ENCODE data around the gene GPR84. TPM values are rescaled to one million over a fixed set of nuclear protein-coding genes. Genes with fewer than 3 reads are reported as not detected.

The GPR84 gene
- total and polyA plus RNA-seq, 2 of the 13 experiments (the other 11 are each of a cell fraction or from before 2014, with no cell fraction given) = not detected

DNA sequence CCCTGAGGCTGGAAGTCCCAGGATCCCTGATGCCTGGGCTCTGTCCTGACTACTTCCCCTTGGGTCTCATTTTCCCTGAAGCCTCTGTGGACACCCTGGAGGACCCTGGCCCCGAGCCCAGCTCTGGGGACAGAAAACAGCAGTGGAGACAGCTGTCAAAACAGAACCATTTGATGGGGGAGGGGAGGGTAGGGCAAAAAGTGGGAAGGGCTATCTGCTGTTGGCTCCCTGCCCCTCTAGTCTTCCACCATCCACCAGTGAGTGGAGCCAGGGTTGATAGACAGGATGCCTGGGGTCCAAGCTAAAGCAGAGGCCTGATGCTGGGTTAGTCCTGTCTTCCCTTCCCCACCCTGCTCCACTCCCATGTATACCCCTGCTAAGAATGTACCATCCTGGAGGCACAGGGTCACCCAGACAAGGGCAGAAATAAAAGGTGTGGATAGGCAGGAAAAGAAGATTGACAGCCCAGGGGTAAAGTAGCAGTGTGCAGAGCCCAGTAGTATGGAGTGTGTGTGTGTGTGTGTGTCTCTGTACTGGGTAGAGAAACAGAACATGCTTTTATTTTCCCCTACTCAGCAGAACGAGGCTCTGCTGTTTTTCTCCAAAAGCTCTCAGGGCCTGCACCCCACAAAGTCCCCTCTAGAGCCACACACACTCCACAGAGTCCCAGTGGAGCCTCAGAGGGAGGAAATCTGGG, 10.4 kb upstream of the GPR84 start:
- H3K9ac ChIP-seq (ENCODE audit: insufficient read depth, low read depth, low read length) = no peak overlapping the region

DNA sequence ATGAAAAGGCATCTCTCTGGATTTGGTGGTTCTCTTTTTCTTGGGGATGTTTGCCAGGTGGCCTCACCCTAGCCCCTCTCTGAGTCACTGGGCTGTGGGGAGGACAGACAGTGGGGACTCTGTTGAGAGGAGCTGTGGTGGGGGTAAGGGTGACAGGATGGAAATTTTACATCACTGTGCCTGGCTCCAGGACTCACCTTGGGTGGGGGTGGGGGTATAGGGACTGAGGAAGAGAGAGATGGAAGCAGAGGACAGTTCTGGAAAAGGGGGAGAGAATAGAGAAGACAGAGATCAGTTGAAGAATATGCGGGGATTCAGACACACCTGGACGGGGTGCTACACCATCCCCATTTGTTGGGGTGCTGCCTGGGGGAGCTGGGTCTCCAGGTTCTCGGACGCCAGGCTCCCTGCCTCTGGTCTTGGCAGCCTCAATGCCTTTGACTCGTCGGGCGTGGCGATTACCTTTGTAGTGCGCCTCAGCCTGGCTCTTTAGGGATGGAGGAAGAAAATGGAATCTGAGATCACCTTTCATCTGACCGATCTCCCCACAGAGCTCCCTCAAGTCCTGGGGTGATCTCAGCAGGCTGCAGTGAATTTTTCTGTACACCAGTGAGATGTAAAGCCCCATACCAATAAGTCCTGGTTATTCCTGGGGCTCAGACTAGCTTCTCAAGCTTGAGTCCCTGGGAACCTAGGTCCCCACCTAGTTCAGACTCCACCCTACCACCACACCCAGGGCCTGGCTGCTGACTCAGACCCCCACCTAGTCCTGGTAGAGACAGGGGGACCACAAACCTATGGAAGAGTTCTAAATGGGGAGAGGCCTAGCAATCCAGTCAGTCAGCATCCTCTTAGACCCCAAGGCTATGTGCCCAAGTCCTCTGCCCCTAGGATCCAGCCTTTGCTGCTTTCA, 9.6 kb upstream of the GPR84 start:
- ATAC-seq (no peak), DNase-seq (ENCODE audit: low spot score) (no peak), FAIRE-seq (no peak)
- Histone ChIP-seq H3K4me2 (ENCODE audit: low read depth, low read length) (no peak overlapping the region), H3K36me3 (replicated peaks in 1 of 2; ENCODE audit: control insufficient read depth in 1 of 2, insufficient read depth in 2 of 2, low read length in 2 of 2) (no peaks in the 10 kb centered on the region), H3K9ac (ENCODE audit: insufficient read depth, low read depth, low read length) (no peak overlapping the region), H3K27ac (ENCODE audit: extremely low read length, insufficient read depth, low read length) (no peak overlapping the region), H3K4me1 (ENCODE audit: insufficient read depth, low read length) (peaks cover 24% of the 10 kb centered on the region), H2AFZ (ENCODE audit: low read length) (no peak overlapping the region), H3K79me2 (ENCODE audit: insufficient read depth, low read length) (no peaks in the 10 kb centered on the region), H3K9me3 (ENCODE audit: low read length) (no peaks in the 10 kb centered on the region), H4K20me1 (ENCODE audit: insufficient read depth, low read length) (no peaks in the 10 kb centered on the region), H3K27me3 (ENCODE audit: control insufficient read depth in 1 of 2, insufficient read depth in 2 of 2, low read length in 2 of 2) (peaks cover 0 to 14% of the 10 kb centered on the region in 2 experiments; a peak in 1 of 5 replicates), H3K4me3 (replicated peaks in 1 of 3; ENCODE audit: insufficient read depth in 1 of 3, low read depth in 2 of 3, low read length in 3 of 3) (no peak overlapping the region)
- in situ Hi-C loops (cut with HindIII; ENCODE audit: extremely low pct_ligation_motif_present, low pct_unique_long_range_greater_than_20kb) (loop anchor here (10.0 kb wide), 1 partner anchor 379 kb away; no protein-coding TSS in a partner anchor), intact Hi-C loops (cut with micrococcal nuclease; ENCODE audit: unreplicated experiment) (no loop called here)
- POLR2A ChIA-PET = no interaction called here
- CTCF ChIA-PET (ENCODE audit: low intra/inter-chr PET ratio, low total read pairs) = no interaction called here
- BruUV-seq (replicated peaks) = no TSS peak
- WGBS (ENCODE audit: low lambda C conversion rate) = 66% methylated on average over 8 of the region's 10 CpGs
- TF ChIP-seq ZNF576 (CRISPR knock-in tag; IDR thresholded peaks at IDR 0.05) (no peak), MXD3 (CRISPR knock-in tag; IDR thresholded peaks at IDR 0.05) (no peak), TBX2 (CRISPR knock-in tag; IDR thresholded peaks at IDR 0.05; ENCODE audit: borderline replicate concordance) (no peak), CBFB (CRISPR knock-in tag; IDR thresholded peaks at IDR 0.05) (no peak), ZNF570 (CRISPR knock-in tag; IDR thresholded peaks at IDR 0.05; ENCODE audit: borderline replicate concordance) (no peak), TGIF2 (CRISPR knock-in tag; IDR thresholded peaks at IDR 0.05) (no peak)
- TF ChIP-seq, protein P1, sequence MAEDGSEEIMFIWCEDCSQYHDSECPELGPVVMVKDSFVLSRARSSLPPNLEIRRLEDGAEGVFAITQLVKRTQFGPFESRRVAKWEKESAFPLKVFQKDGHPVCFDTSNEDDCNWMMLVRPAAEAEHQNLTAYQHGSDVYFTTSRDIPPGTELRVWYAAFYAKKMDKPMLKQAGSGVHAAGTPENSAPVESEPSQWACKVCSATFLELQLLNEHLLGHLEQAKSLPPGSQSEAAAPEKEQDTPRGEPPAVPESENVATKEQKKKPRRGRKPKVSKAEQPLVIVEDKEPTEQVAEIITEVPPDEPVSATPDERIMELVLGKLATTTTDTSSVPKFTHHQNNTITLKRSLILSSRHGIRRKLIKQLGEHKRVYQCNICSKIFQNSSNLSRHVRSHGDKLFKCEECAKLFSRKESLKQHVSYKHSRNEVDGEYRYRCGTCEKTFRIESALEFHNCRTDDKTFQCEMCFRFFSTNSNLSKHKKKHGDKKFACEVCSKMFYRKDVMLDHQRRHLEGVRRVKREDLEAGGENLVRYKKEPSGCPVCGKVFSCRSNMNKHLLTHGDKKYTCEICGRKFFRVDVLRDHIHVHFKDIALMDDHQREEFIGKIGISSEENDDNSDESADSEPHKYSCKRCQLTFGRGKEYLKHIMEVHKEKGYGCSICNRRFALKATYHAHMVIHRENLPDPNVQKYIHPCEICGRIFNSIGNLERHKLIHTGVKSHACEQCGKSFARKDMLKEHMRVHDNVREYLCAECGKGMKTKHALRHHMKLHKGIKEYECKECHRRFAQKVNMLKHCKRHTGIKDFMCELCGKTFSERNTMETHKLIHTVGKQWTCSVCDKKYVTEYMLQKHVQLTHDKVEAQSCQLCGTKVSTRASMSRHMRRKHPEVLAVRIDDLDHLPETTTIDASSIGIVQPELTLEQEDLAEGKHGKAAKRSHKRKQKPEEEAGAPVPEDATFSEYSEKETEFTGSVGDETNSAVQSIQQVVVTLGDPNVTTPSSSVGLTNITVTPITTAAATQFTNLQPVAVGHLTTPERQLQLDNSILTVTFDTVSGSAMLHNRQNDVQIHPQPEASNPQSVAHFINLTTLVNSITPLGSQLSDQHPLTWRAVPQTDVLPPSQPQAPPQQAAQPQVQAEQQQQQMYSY (CRISPR knock-in tag; IDR thresholded peaks at IDR 0.05) = no peak

More for the DNA sequence above, 10.4 kb upstream of the GPR84 start:
- Histone ChIP-seq H4K20me1 (ENCODE audit: insufficient read depth, low read length) (no peaks in the 10 kb centered on the region), H3K4me1 (ENCODE audit: insufficient read depth, low read length) (peaks cover 27% of the 10 kb centered on the region), H3K4me2 (ENCODE audit: low read depth, low read length) (no peak overlapping the region), H3K9me3 (ENCODE audit: low read length) (no peaks in the 10 kb centered on the region), H3K36me3 (replicated peaks in 1 of 2; ENCODE audit: control insufficient read depth in 1 of 2, insufficient read depth in 2 of 2, low read length in 2 of 2) (no peaks in the 10 kb centered on the region), H3K79me2 (ENCODE audit: insufficient read depth, low read length) (no peaks in the 10 kb centered on the region), H3K27me3 (ENCODE audit: control insufficient read depth in 1 of 2, insufficient read depth in 2 of 2, low read length in 2 of 2) (peaks cover 0 to 14% of the 10 kb centered on the region in 2 experiments; a peak in 1 of 5 replicates), H2AFZ (ENCODE audit: low read length) (no peak overlapping the region), H3K4me3 (replicated peaks in 1 of 3; ENCODE audit: insufficient read depth in 1 of 3, low read depth in 2 of 3, low read length in 3 of 3) (no peak overlapping the region), H3K27ac (ENCODE audit: extremely low read length, insufficient read depth, low read length) (no peak overlapping the region)
- ChIA-PET CTCF (ENCODE audit: low intra/inter-chr PET ratio, low total read pairs) (no interaction called here), POLR2A (no interaction called here)
- ATAC-seq = no peak
- intact Hi-C loops (cut with micrococcal nuclease; ENCODE audit: unreplicated experiment) (no loop called here), in situ Hi-C loops (cut with HindIII; ENCODE audit: extremely low pct_ligation_motif_present, low pct_unique_long_range_greater_than_20kb) (loop anchor here (10.0 kb wide), 1 partner anchor 380 kb away; no protein-coding TSS in a partner anchor)
- no peak for DNase-seq (ENCODE audit: low spot score)
- no peak for FAIRE-seq
- WGBS (ENCODE audit: low lambda C conversion rate) = 0% methylated on average over 1 of the region's 2 CpGs
- no TSS peak for BruUV-seq (replicated peaks)
- TF ChIP-seq ZFX (CRISPR knock-in tag; IDR thresholded peaks at IDR 0.05; ENCODE audit: low read depth) (no peak), MAFK (conservative IDR thresholded peaks at IDR 0.05 in 1 of 2, IDR thresholded peaks at IDR 0.05 in 1 of 2; ENCODE audit: low read length in 2 of 2) (peak; percentile 29 to 50; a peak in 2 of 4 replicates), EP300 (IDR thresholded peaks at IDR 0.05; ENCODE audit: low read depth in 2 of 2, low read length in 2 of 2) (no peak), EP300 (CRISPR knock-in tag; IDR thresholded peaks at IDR 0.05; ENCODE audit: borderline replicate concordance) (no peak), MAFF (IDR thresholded peaks at IDR 0.05; ENCODE audit: low read depth, low read length) (0 out of 2 replicates have a peak, but pooled peaks have one; percentile 5)
